HG03571 (cell line): ENCODE measurements around the gene SSX2B.
"Not testable (repeated sequence)": the region's sequence is repeated elsewhere in the genome, so short reads cannot be mapped to it uniquely, and the experiment has no call there.

Experiments
- ATAC-seq: cut with Tn5 transposase; IDR thresholded peaks from one replicate; pipeline ENCODE4 v1.9.1; 2021; ENCODE audit not compliant: unreplicated experiment

SSX2B gene

GRCh38 chrX:52750952-52751351 is at the start of gene SSX2B:
TSS of gene SSX2B (plus strand) at chrX:52751252. CDS start at chrX:52752681, 1,429 bp downstream.
- not testable (repeated sequence) for ATAC-seq

- not testable (repeated sequence) for ATAC-seq
Measured at GRCh38 chrX:52707078-52707477, 44.0 kb upstream of the SSX2B start, which contains the start of gene SSX2. TSS of gene SSX2 (minus strand) at chrX:52707178. CDS start at chrX:52705749, 1,429 bp downstream.

GRCh38 chrX:52765983-52766382 is 14.9 kb downstream of the SSX2B start:
- ATAC-seq, result not testable (repeated sequence)

- ATAC-seq, result not testable (repeated sequence)
Measured at GRCh38 chrX:52773504-52773903, 22.5 kb downstream of the SSX2B start.

GRCh38 chrX:52797327-52797726 is 46.3 kb downstream of the SSX2B start, which contains the start of gene SPANXN5:
TSS of gene SPANXN5 (minus strand) at chrX:52797427. CDS start at chrX:52797348, 79 bp downstream.
- not testable (repeated sequence) for ATAC-seq

GRCh38 chrX:52804876-52805275 is 53.8 kb downstream of the SSX2B start:
- not testable (repeated sequence) for ATAC-seq
